Stomach (tissue), 4 donors: Measurements from ENCODE around the gene COLGALT1.

ENCODE experiments used
- CTCF ChIP-seq, 7 experiments: fragments of 450-650 bp in 4 of 7; fragments of 200-600 bp in 3 of 7; sonication (generic) in 3 of 7; IDR thresholded peaks; one replicate each; pipeline ENCODE4 v1.5.1; 2016 to 2019; ENCODE audit warnings: antibody characterized with exemption in 7 of 7, control low read depth in 2 of 7, mild to moderate bottlenecking in 1 of 7
- EP300 ChIP-seq: sonication (generic); formaldehyde crosslinking; IDR thresholded peaks from one replicate; pipeline ENCODE4 v1.6.1; 2017; ENCODE audit warnings: antibody characterized with exemption

GRCh38 chr19:17555929-17556813 is 722 bp downstream of the COLGALT1 start:
- TF ChIP-seq EP300, result no peak
- no peak for TF ChIP-seq CTCF (IDR thresholded peaks at IDR 0.05)
